22Rv1 (cell line): ENCODE measurements around the gene SH3BP5L.

ENCODE experiments used
- H3K27ac ChIP-seq: fragments of 450-650 bp; 2 replicates; pipeline ENCODE4 v1.5.1; 2017
- ZFX ChIP-seq: fragments of 450-650 bp; IDR thresholded peaks from 2 replicates; pipeline ENCODE4 v1.6.1; 2017; ENCODE audit warnings: antibody characterized with exemption, borderline replicate concordance
- TF ChIP-seq, protein P1 (sequence below): fragments of 450-650 bp; IDR thresholded peaks from 2 replicates; pipeline ENCODE4 v1.5.1; 2017; ENCODE audit warnings: mild to moderate bottlenecking

SH3BP5L gene

DNA sequence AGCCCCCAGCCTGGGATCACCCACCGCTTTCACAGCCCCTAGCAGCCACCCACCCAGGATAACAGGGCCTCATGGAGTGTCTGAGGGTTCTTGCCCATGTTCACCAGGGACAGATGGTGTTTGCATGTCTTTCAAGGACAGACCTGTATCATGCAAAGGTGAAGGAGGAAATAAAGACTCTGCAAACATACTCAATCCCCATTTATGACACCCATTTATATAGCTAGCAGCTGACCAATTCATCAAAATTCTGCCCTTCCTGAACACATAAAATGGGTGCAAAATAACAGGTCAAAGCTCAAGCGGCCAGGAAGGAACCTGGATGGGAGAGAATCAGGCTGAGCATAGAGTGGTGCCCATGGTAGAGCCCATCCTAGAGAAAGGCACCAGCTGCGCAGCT is 37.4 kb downstream of the SH3BP5L start:
- TF ChIP-seq ZFX = no peak
- TF ChIP-seq, protein P1, sequence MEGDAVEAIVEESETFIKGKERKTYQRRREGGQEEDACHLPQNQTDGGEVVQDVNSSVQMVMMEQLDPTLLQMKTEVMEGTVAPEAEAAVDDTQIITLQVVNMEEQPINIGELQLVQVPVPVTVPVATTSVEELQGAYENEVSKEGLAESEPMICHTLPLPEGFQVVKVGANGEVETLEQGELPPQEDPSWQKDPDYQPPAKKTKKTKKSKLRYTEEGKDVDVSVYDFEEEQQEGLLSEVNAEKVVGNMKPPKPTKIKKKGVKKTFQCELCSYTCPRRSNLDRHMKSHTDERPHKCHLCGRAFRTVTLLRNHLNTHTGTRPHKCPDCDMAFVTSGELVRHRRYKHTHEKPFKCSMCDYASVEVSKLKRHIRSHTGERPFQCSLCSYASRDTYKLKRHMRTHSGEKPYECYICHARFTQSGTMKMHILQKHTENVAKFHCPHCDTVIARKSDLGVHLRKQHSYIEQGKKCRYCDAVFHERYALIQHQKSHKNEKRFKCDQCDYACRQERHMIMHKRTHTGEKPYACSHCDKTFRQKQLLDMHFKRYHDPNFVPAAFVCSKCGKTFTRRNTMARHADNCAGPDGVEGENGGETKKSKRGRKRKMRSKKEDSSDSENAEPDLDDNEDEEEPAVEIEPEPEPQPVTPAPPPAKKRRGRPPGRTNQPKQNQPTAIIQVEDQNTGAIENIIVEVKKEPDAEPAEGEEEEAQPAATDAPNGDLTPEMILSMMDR = no peak
- H3K27ac ChIP-seq = no peak overlapping the region

DNA sequence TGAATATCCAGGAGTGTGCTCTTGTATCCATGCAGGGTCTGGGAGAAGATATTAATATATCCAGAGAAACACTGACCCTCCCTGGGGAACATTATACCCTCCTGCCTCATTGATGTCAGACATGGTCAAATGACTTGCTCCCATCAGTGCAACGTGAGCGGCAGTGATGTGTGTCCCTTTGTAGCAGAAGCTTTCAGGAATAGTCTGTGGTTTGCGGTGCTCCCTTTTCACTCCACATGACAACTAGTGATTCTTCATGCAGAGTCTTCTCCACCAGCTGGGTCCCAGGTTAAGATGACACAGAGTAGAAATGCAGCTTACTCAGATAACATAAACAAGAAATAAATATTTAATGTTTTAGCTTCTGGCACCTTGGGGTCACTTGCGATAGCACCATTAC is 38.3 kb downstream of the SH3BP5L start:
- H3K27ac ChIP-seq = no peak overlapping the region

DNA sequence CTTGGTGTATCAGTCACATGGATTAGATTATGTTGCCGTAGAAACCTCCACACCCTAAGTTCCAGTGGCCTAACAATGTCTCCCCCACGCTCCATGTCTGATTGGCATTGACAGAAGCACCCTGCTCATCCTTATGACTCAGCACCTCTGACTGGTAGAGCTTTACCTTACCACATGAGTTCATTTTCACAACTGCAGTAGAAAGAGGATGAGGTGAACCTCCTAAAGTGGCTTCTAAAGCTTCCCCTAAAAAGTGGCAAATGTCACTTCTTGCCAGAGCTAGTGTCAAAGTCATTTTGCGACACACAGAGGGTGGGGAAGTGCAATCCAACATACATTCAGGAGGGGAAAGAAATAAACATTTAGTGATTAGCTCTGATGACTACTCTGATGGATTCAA is 39.6 kb downstream of the SH3BP5L start:
- no peak for TF ChIP-seq ZFX
- TF ChIP-seq, protein P1 = no peak
- H3K27ac ChIP-seq = no peak overlapping the region

More for the DNA sequence above, 38.3 kb downstream of the SH3BP5L start:
- TF ChIP-seq ZFX = no peak
- TF ChIP-seq, protein P1 = no peak

DNA sequence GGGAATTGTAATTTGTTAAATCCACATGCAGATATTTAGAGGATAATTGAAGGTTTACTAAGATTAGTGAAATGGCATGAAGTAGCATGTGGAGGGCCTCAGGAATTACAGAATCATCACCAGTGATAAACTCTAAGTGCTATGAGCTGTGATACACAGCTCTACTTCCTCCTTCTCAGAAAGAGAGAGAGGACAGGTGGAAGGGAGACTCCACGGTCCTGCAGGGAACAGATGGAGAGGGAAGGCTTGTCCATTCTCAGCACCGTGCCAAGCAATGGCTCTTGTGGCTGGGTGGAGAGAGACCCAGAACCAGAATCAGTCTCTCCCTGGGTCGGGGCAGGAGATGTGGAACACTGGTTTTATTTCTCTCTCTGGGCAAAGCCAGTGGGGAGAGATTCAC is 42.3 kb downstream of the SH3BP5L start:
- no peak for TF ChIP-seq ZFX
- TF ChIP-seq, protein P1 = no peak
- H3K27ac ChIP-seq = no peak overlapping the region

DNA sequence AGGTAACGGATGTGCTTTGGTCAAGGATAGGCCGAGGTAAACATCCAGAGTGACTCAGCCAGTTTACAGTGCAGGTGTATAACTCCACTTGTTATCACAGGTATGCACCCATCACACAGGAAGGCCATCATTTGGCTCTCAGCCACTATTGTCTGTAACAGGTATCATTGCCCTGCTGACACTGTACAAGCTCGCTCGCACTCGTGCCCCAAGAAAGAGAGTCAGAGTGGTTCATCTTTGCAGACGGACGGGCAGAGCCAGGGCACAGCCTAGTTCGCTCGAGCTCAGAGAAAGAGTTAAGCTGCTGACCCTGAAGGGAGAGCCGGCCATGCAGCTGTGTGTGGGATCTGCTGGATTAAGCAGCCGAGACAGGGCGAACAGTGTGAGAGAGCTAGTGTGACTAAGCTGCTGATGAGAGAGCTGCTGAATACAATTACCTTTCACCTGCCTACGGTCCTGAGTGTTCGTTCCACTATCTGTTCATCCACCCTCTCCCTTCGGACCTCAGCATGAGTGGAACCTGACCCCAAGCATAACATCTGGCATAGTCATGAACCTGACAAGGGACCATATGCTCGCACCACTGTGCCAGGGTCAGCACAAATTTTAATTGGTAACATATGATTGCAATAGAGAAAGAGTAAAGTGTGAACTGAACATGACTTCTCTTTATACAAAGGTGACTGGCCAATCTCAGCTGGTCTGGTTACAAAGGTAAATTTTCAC is 43.1 kb downstream of the SH3BP5L start:
- TF ChIP-seq, protein P1 = no peak
- TF ChIP-seq ZFX = no peak
- H3K27ac ChIP-seq = no peak overlapping the region

DNA sequence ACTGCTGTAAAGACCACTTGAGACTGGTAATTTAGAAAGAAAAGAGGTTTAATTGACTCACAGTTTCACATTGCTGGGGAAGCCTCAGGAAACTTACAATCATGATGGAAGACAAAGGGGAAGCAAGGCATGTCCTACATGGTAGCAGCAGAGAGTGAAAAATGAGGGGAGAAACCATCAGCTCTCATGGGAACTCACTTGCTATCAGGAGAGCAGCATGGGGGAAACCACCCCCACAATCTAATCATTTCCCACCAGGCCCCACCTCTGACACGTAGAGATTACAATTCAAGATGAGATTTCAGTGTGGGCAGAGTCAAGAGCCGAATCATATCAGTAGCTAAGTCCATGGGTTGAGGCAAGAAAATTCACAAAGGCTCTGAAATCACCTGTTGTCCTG is 46.4 kb downstream of the SH3BP5L start:
- no peak overlapping the region for H3K27ac ChIP-seq
- TF ChIP-seq, protein P1 = no peak
- TF ChIP-seq ZFX = no peak

DNA sequence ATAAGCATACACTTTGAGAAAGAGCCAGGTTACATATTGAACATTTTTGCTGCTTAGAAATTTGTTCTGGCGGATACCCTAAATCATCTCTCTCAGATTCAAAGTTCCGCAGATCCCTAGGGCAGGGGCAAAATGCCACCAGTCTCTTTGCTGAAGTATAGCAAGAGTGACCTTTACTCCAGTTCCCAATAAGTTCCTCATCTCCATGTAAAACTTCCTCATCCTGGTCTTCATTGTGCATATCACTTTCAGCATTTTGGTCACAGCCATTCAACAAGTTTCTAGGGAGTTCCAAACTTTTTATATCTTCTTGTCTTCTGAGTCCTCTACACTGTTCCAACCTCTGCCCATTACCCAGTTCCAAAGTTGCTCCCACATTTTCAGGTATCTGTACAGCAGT is 46.8 kb downstream of the SH3BP5L start:
- TF ChIP-seq ZFX = no peak
- TF ChIP-seq, protein P1 = no peak
- no peak overlapping the region for H3K27ac ChIP-seq
